H1 (cell line): Measurements from ENCODE around the gene COX5B. TPM values are rescaled to one million over a fixed set of nuclear protein-coding genes. Genes with fewer than 3 reads are reported as not detected.
A peak's percentile ranks its signal among the peaks of the same experiment; 100 is the strongest.

Experiments used
- CTCF ChIA-PET: fragments of 300-600 bp; sonication (Branson Sonifier 250); formaldehyde crosslinking; loops from one replicate; lab custom pipeline; 2021; ENCODE audit not compliant: partially characterized antibody; lab: Charles Lee
- POLR2A ChIA-PET: fragments of 300-600 bp; sonication (Branson Sonifier 250); formaldehyde crosslinking; loops from one replicate; lab custom pipeline; 2021; ENCODE audit warnings: inconsistent platforms; ENCODE audit not compliant: partially characterized antibody; lab: Charles Lee
- DNase-seq, 2 experiments: peaks; one replicate each; pipeline versions ENCODE4 v3.0.0 to v3.0.0-alpha.2; 2010 to 2022; ENCODE audit warnings: low spot score in 2 of 2, low read depth in 1 of 2, mixed read lengths in 1 of 2
- FAIRE-seq: peaks from 2 replicates; lab custom pipeline; 2011; peaks lifted over from hg19 to GRCh38; lab: Jason Lieb, UNC
- H2AFZ ChIP-seq: 2 replicates; pipeline ENCODE4 v1.8.1; 2012; ENCODE audit warnings: low read length, inconsistent platforms
- H2AK5ac ChIP-seq: 2 replicates; pipeline ENCODE4 v1.6.1; 2013; ENCODE audit warnings: low read depth, low read length
- H2BK120ac ChIP-seq: replicated peaks from 2 replicates; pipeline ENCODE3; 2013; ENCODE audit warnings: low read depth, low read length, inconsistent platforms
- H2BK12ac ChIP-seq: 2 replicates; pipeline ENCODE4 v1.6.1; 2013; ENCODE audit warnings: low read depth, low read length
- H2BK15ac ChIP-seq: 2 replicates; pipeline ENCODE4 v1.6.1; 2013; ENCODE audit warnings: low read length
- H2BK20ac ChIP-seq: 2 replicates; pipeline ENCODE4 v1.6.1; 2013; ENCODE audit warnings: low read length
- H2BK5ac ChIP-seq: 2 replicates; pipeline ENCODE4 v1.6.1; 2013; ENCODE audit warnings: low read depth, low read length
- H3K14ac ChIP-seq: 2 replicates; pipeline ENCODE4 v1.6.1; 2013; ENCODE audit warnings: inconsistent platforms; ENCODE audit not compliant: insufficient read length
- H3K18ac ChIP-seq: 2 replicates; pipeline ENCODE4 v1.6.1; 2013; ENCODE audit warnings: low read length; ENCODE audit errors: extremely low read depth
- H3K23ac ChIP-seq: 2 replicates; pipeline ENCODE4 v1.6.1; 2013; ENCODE audit warnings: inconsistent platforms; ENCODE audit not compliant: insufficient read length
- H3K23me2 ChIP-seq: 2 replicates; pipeline ENCODE4 v1.6.1; 2013; ENCODE audit warnings: low read depth, low read length
- H3K27ac ChIP-seq: 2 replicates; pipeline ENCODE4 v1.6.1; 2011; ENCODE audit warnings: low read depth, low read length, inconsistent platforms
- H3K27me3 ChIP-seq, 4 experiments: replicated peaks in 1 of 4; 1 replicate in 1 of 4; 2 replicates in 3 of 4; pipeline versions ENCODE4 v1.6.1 to v1.8.1; 2011 to 2013; ENCODE audit warnings: low read length in 3 of 4, mild to moderate bottlenecking in 3 of 4, inconsistent platforms in 2 of 4, mixed read lengths in 2 of 4, moderate library complexity in 1 of 4; ENCODE audit not compliant: control insufficient read depth in 3 of 4, insufficient read depth in 3 of 4; ENCODE audit errors: extremely low read depth in 1 of 4
- H3K36me3 ChIP-seq, 4 experiments: 2 replicates each; pipeline versions ENCODE4 v1.6.1 to v1.8.1; 2011 to 2013; ENCODE audit warnings: mild to moderate bottlenecking in 4 of 4, low read length in 3 of 4, moderate library complexity in 2 of 4, control low read depth in 1 of 4, inconsistent platforms in 1 of 4; ENCODE audit not compliant: insufficient read depth in 4 of 4, control insufficient read depth in 2 of 4
- H3K4ac ChIP-seq: replicated peaks from 2 replicates; pipeline ENCODE3; 2013; ENCODE audit warnings: low read length, low read depth, mixed read lengths, inconsistent platforms; ENCODE audit not compliant: insufficient read length
- H3K4me1 ChIP-seq, 4 experiments: replicated peaks in 1 of 4; 1 replicate in 1 of 4; 2 replicates in 3 of 4; pipeline versions ENCODE4 v1.6.1 to v1.8.1; 2011 to 2013; ENCODE audit warnings: low read length in 3 of 4, inconsistent platforms in 2 of 4, mixed read lengths in 1 of 4; ENCODE audit not compliant: insufficient read depth in 4 of 4, control insufficient read depth in 3 of 4
- H3K4me2 ChIP-seq, 2 experiments: 2 replicates each; pipeline versions ENCODE4 v1.6.1 to v1.8.1; 2011 to 2013; ENCODE audit warnings: low read depth in 2 of 2, low read length in 2 of 2, control low read depth in 1 of 2, inconsistent platforms in 1 of 2, mild to moderate bottlenecking in 1 of 2; ENCODE audit not compliant: insufficient read depth in 1 of 2
- H3K4me3 ChIP-seq, 4 experiments: fragments of 200-600, 300-600 bp in 1 of 4; sonication (generic), shearing (Covaris generic), sonication (Bioruptor Twin) in 1 of 4; 2 replicates each; pipeline versions ENCODE4 v1.5.1 to v1.8.1; 2011 to 2016; ENCODE audit warnings: low read length in 4 of 4, low read depth in 3 of 4, control low read depth in 2 of 4, inconsistent platforms in 2 of 4, mild to moderate bottlenecking in 2 of 4, mixed read lengths in 1 of 4, moderate library complexity in 1 of 4; ENCODE audit not compliant: insufficient read depth in 2 of 4; ENCODE audit errors: extremely low read depth in 1 of 4
- H3K56ac ChIP-seq: replicated peaks from 2 replicates; pipeline ENCODE3; 2013; ENCODE audit warnings: low read depth, mild to moderate bottlenecking, mixed read lengths, low read length, inconsistent platforms; ENCODE audit not compliant: insufficient read length
- H3K79me1 ChIP-seq: 2 replicates; pipeline ENCODE4 v1.6.1; 2013; ENCODE audit warnings: low read depth, low read length, control low read depth
- H3K79me2 ChIP-seq, 2 experiments: 2 replicates each; pipeline versions ENCODE4 v1.6.1 to v1.8.1; 2012 to 2013; ENCODE audit warnings: low read length in 2 of 2, mild to moderate bottlenecking in 2 of 2, inconsistent platforms in 1 of 2; ENCODE audit not compliant: insufficient read depth in 2 of 2, control insufficient read depth in 1 of 2
- H3K9ac ChIP-seq, 4 experiments: replicated peaks in 1 of 4; 1 replicate in 1 of 4; 2 replicates in 3 of 4; pipeline versions ENCODE4 v1.6.1 to v1.8.1; 2011 to 2013; ENCODE audit warnings: low read depth in 3 of 4, low read length in 3 of 4, control low read depth in 2 of 4, mild to moderate bottlenecking in 2 of 4, moderate library complexity in 2 of 4, inconsistent platforms in 1 of 4; ENCODE audit errors: extremely low read depth in 1 of 4
- H3K9me3 ChIP-seq, 2 experiments: 2 replicates each; pipeline versions ENCODE4 v1.6.1 to v1.8.1; 2012 to 2013; ENCODE audit warnings: mild to moderate bottlenecking in 2 of 2, moderate library complexity in 2 of 2, control low read depth in 1 of 2, inconsistent platforms in 1 of 2, low read depth in 1 of 2, low read length in 1 of 2, mixed read lengths in 1 of 2; ENCODE audit not compliant: insufficient read depth in 2 of 2
- H4K20me1 ChIP-seq, 2 experiments: replicated peaks in 1 of 2; 2 replicates each; pipeline versions ENCODE3 to v1.8.1; 2011 to 2013; ENCODE audit warnings: inconsistent platforms in 2 of 2, low read length in 2 of 2, mild to moderate bottlenecking in 1 of 2; ENCODE audit not compliant: insufficient read depth in 2 of 2, control insufficient read depth in 1 of 2
- H4K5ac ChIP-seq: 2 replicates; pipeline ENCODE4 v1.6.1; 2013; ENCODE audit warnings: low read length, low read depth, mixed read lengths, inconsistent platforms; ENCODE audit not compliant: insufficient read length
- H4K8ac ChIP-seq: 2 replicates; pipeline ENCODE4 v1.8.0; 2013; ENCODE audit warnings: mild to moderate bottlenecking, moderate library complexity, low read length, inconsistent platforms; ENCODE audit not compliant: insufficient read depth; ENCODE audit errors: extremely low read depth
- H4K91ac ChIP-seq: replicated peaks from 2 replicates; pipeline ENCODE3; 2013; ENCODE audit warnings: low read length, mixed read lengths, inconsistent platforms; ENCODE audit not compliant: insufficient read length
- BRCA1 ChIP-seq: IDR thresholded peaks from 2 replicates; pipeline ENCODE4 v1.6.1; 2012; ENCODE audit warnings: low read depth, low read length, improper control_type of control experiment
- CHD1 ChIP-seq: IDR thresholded peaks from 2 replicates; pipeline ENCODE4 v1.6.1; 2012; ENCODE audit warnings: low read depth, low read length, improper control_type of control experiment
- EGR1 ChIP-seq: IDR thresholded peaks from 2 replicates; pipeline ENCODE4 v1.6.1; 2011; ENCODE audit warnings: low read depth, low read length, borderline replicate concordance
- POLR2AphosphoS5 ChIP-seq: IDR thresholded peaks from 2 replicates; pipeline ENCODE4 v1.6.1; 2011; ENCODE audit warnings: low read depth, low read length
- SIN3A ChIP-seq, 2 experiments: IDR thresholded peaks in 1 of 2; conservative IDR thresholded peaks in 1 of 2; 2 replicates each; pipeline ENCODE4 v1.6.1; 2011 to 2012; ENCODE audit warnings: low read length in 2 of 2, improper control_type of control experiment in 1 of 2, low read depth in 1 of 2, mild to moderate bottlenecking in 1 of 2
- TBP ChIP-seq: IDR thresholded peaks from 2 replicates; pipeline ENCODE4 v1.6.1; 2011; ENCODE audit warnings: low read depth, low read length, improper control_type of control experiment
- USF2 ChIP-seq: IDR thresholded peaks from 2 replicates; pipeline ENCODE4 v1.6.1; 2011; ENCODE audit warnings: low read length, improper control_type of control experiment
- WGBS, 2 experiments: shearing (Covaris generic) in 1 of 2; methylation state at CpG; one replicate each; pipeline versions ENCODE4 v1.1.6 to v1.1.7; 2013 to 2015; ENCODE audit warnings: low lambda C conversion rate in 2 of 2, mixed read lengths in 2 of 2, inconsistent platforms in 1 of 2, low coverage in 1 of 2, missing lambda C conversion rate in 1 of 2; ENCODE audit not compliant: insufficient replicate concordance in 2 of 2, insufficient coverage in 1 of 2, insufficient read length in 1 of 2; ENCODE audit errors: extremely low coverage in 1 of 2, missing lambda C conversion rate in 1 of 2; 5-methylcytosine and 5-hydroxymethylcytosine counted together
- polyA plus RNA-seq, 7 experiments: library from polyadenylated mRNA; depleted of rRNA in 3 of 7; stranded (reverse) in 5 of 7; unstranded in 2 of 7; fragments of >200 nt in 5 of 7; fragments of 200-250 nt in 2 of 7; gene quantifications; 1 replicate in 5 of 7; 2 replicates in 1 of 7; 4 replicates in 1 of 7; pipeline versions ENCODE4 v1.2.1 to v1.2.3, GENCODE V29; 2011 to 2013; ENCODE audit warnings: missing spikeins in 2 of 7, mixed read lengths in 2 of 7
- total RNA-seq: library from RNA; stranded (reverse); fragmentation: NEBNext Ultra II Directional; extraction: Animal tissue kit (Norgen Biotek cat#: 25700); gene quantifications from 2 replicates; pipeline ENCODE4 v1.2.1, GENCODE V29; 2021

Gene COX5B
- total and polyA plus RNA-seq, 2 of the 8 experiments (the other 6 are each of a cell fraction or from before 2014, with no cell fraction given) = 233 to 468 TPM

- H2BK12ac ChIP-seq = no peak overlapping the region
- DNase-seq (peak in 1 of 2 experiments; percentile 7), FAIRE-seq (no peak)
- peak overlapping the region; percentile 95 to 100 (median 96); a peak in 7 of 8 replicates for H3K4me3 ChIP-seq
- H3K36me3 ChIP-seq = peaks cover 12 to 30% (median 18%) of the 10 kb centered on the region in 4 experiments
- no peak for TF ChIP-seq POLR2AphosphoS5
- no peak for TF ChIP-seq TBP
- TF ChIP-seq USF2 = no peak
- no peak for TF ChIP-seq CHD1
- no peak for TF ChIP-seq SIN3A (conservative IDR thresholded peaks at IDR 0.05 in 1 of 2, IDR thresholded peaks at IDR 0.05 in 1 of 2; ENCODE audit: low read depth in 1 of 2, low read length in 2 of 2)
- TF ChIP-seq EGR1 = no peak
- TF ChIP-seq BRCA1 = no peak
- H3K56ac ChIP-seq = no peak overlapping the region
- H4K20me1 ChIP-seq = peaks cover 1 to 4% of the 10 kb centered on the region in 2 experiments
- H2AK5ac ChIP-seq = no peak overlapping the region
- no peak overlapping the region for H4K8ac ChIP-seq
- peaks cover 0 to 6% (median 0%) of the 10 kb centered on the region in 4 experiments; a peak in 2 of 7 replicates for H3K4me1 ChIP-seq
- peak overlapping the region; percentile 80 to 94 for H3K4me2 ChIP-seq
- no peaks in the 10 kb centered on the region for H3K9me3 ChIP-seq
- peaks cover 0 to 13% of the 10 kb centered on the region in 2 experiments; a peak in 2 of 4 replicates for H3K79me2 ChIP-seq
- H2AFZ ChIP-seq = no peak overlapping the region
- no peak overlapping the region for H3K23ac ChIP-seq
- no peak overlapping the region for H3K4ac ChIP-seq
- WGBS, 2 experiments = 92% methylated on average over 4 of the region's 4 CpGs; no CpG with 5 or more reads in 1 of the 2 experiments
- H3K23me2 ChIP-seq = peaks cover 6% of the 10 kb centered on the region; the same call in 1 of the 2 replicates
- no peak overlapping the region for H4K91ac ChIP-seq
- ChIA-PET POLR2A (interaction anchor here (0.7 to 4.7 kb wide), 9 partner anchors 9 to 943 kb away, joined by 3 to 71 read pairs (median 5); partner anchors contain the start of gene ACTR1B), CTCF (interaction anchor here (1.2 to 7.6 kb wide), 5 partner anchors 17 to 78 kb away, joined by 3 to 73 read pairs (median 5); partner anchors contain the start of gene ACTR1B)
- H3K18ac ChIP-seq = no peak overlapping the region
- H3K14ac ChIP-seq = no peak overlapping the region
- no peaks in the 10 kb centered on the region; a peak in 1 of 7 replicates for H3K27me3 ChIP-seq
- no peak overlapping the region for H2BK20ac ChIP-seq
- no peak overlapping the region for H2BK5ac ChIP-seq
- no peak overlapping the region; a peak in 1 of 7 replicates for H3K9ac ChIP-seq
- H3K79me1 ChIP-seq = no peaks in the 10 kb centered on the region; the same call in 1 of the 2 replicates
- H4K5ac ChIP-seq = no peak overlapping the region
- no peak overlapping the region for H2BK120ac ChIP-seq
- no peak overlapping the region for H3K27ac ChIP-seq
- H2BK15ac ChIP-seq = no peak overlapping the region
Observed at GRCh38 chr2:97646977-97647376, 1.1 kb downstream of the COX5B start.
